ENCODE data around the gene ANKRD53.

The ANKRD53 gene

GRCh38 chr2:70944111-70944690 is 34.2 kb upstream of the ANKRD53 start:
- no peak for DNase-seq (ENCODE audit: low spot score)

GRCh38 chr2:70946832-70947442 is 31.5 kb upstream of the ANKRD53 start:
- peak; percentile 46 for DNase-seq (ENCODE audit: low spot score)

- DNase-seq (ENCODE audit: low spot score): no peak
Measured at GRCh38 chr2:70947556-70948184, 30.8 kb upstream of the ANKRD53 start.

- DNase-seq (ENCODE audit: low spot score): peak; percentile 76
Measured at GRCh38 chr2:70948337-70949003, 30.0 kb upstream of the ANKRD53 start.

GRCh38 chr2:70949086-70949485 is 29.3 kb upstream of the ANKRD53 start:
- DNase-seq (ENCODE audit: low spot score): no peak

GRCh38 chr2:70954886-70955285 is 23.5 kb upstream of the ANKRD53 start:
- DNase-seq (ENCODE audit: low spot score): no peak

- DNase-seq (ENCODE audit: low spot score): no peak
Measured at GRCh38 chr2:70956141-70956540, 22.3 kb upstream of the ANKRD53 start.

GRCh38 chr2:70957798-70958197 is 20.6 kb upstream of the ANKRD53 start:
- DNase-seq (ENCODE audit: low spot score): no peak

GRCh38 chr2:70958759-70959158 is 19.7 kb upstream of the ANKRD53 start:
- no peak for DNase-seq (ENCODE audit: low spot score)

GRCh38 chr2:70959271-70959761 is 19.1 kb upstream of the ANKRD53 start:
- DNase-seq (ENCODE audit: low spot score): no peak

- no peak for DNase-seq (ENCODE audit: low spot score)
Measured at GRCh38 chr2:70959851-70960832, 18.3 kb upstream of the ANKRD53 start.

- DNase-seq (ENCODE audit: low spot score): no peak
Measured at GRCh38 chr2:70960833-70961647, 17.4 kb upstream of the ANKRD53 start.

- no peak for DNase-seq (ENCODE audit: low spot score)
Measured at GRCh38 chr2:70961648-70961994, 16.8 kb upstream of the ANKRD53 start.

- DNase-seq (ENCODE audit: low spot score): no peak
Measured at GRCh38 chr2:70962211-70962884, 16.1 kb upstream of the ANKRD53 start.

- DNase-seq (ENCODE audit: low spot score): no peak
Measured at GRCh38 chr2:70962885-70963878, 15.2 kb upstream of the ANKRD53 start.

GRCh38 chr2:70964133-70964532 is 14.3 kb upstream of the ANKRD53 start:
- DNase-seq (ENCODE audit: low spot score): no peak

GRCh38 chr2:70964596-70965386 is 13.6 kb upstream of the ANKRD53 start:
- peak; percentile 82 for DNase-seq (ENCODE audit: low spot score)

- DNase-seq (ENCODE audit: low spot score): no peak
Measured at GRCh38 chr2:70965506-70965905, 12.9 kb upstream of the ANKRD53 start.
